ENCODE results near the gene PRTFDC1.

PRTFDC1 gene

GRCh38 chr10:24900888-24901685, 51.3 kb downstream of the PRTFDC1 start:
- DNase-seq = no peak

- DNase-seq = no peak
These were observed 52.8 kb downstream of the PRTFDC1 start for GRCh38 chr10:24899571-24899970.

DNA sequence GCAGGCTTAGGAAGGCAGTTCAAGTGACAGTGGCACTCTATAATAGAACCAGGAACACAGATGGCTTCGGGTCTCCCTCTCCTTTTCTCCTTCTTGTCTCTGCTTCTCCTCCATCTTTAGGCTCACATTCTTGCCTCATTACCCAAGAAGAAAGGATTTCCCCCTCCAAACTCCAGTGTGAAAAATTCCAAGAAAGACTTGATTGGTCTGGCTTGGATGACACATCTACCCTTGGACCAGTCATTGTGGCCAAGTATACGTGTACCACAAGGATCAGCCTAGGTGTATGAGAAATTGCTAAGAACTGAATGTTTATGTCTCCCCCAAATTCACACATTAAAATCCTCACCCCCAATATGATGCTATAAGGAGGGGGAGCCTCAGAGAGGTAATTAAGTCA, 53.9 kb downstream of the PRTFDC1 start:
- DNase-seq = no peak

DNA sequence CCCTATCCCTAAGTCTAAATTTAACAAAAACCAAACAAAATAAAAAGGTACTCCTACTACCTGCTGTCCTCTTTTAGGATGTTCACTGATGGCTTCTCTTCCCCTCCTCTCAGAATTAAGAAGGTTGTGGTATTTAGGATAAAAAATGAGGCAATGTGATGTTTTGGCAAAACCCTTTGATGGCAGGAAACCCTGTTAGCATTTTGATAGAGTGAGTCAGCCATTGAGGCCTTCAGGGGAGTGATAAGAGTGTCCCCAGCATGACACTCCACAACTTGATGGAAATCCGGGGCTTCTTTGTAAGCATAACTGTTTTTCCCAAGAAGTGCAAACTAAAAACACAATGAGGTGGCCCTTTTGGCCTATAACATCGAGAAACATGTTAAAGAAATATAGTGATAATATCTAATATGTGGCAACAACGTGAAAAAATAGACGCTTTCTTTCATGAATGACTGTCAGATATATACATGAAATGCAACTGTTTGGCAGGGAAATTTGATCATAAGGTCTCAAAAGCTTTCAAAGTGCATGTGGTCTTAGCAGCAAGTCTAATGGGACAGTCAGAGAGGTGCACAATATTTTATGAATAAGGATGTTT, 55.0 kb downstream of the PRTFDC1 start:
- DNase-seq = no peak

GRCh38 chr10:24894728-24895127, 57.7 kb downstream of the PRTFDC1 start:
- no peak for DNase-seq

GRCh38 chr10:24894309-24894708, 58.1 kb downstream of the PRTFDC1 start:
- no peak for DNase-seq

- DNase-seq = no peak
These were observed 59.3 kb downstream of the PRTFDC1 start for GRCh38 chr10:24893127-24893526.

- DNase-seq = no peak
These were observed 60.6 kb downstream of the PRTFDC1 start for GRCh38 chr10:24891823-24892222.

DNA sequence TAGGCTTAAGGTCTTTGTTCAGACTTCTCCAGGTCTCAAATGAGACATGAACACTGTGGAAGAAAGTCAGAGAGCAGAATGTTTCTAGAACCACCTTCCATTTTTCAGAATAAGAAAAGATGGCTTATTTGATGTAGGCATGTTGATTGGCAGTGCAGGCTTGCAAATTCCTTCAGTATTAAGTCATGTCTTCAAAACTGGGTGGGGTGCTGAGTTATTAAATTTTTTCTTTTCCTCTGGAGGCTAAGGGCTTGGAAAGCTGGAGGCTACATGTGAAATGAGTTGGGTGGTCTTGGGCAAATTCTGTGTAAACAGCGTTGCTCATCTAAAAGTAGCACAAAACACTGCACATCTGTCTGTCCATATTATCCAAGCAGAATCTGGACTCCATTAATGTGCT, 62.8 kb downstream of the PRTFDC1 start:
- no peak for DNase-seq

DNA sequence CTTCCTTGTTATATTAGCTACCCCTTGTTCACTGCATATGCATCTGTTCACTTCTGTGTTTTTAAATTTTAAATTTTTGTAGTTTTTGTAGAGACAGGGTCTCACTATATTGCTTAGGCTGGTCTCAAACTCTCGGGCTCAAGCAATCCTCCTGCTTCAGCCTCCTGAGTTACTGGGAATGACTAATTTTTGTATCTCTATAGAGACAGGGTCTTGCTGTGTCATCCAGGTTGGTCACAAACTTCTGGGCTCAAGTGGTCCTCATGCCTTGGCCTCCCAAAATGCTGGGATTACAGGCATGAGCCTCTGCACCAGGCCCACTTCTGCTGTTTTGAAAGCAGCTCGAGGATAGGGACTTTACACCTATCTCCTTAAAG, 64.6 kb downstream of the PRTFDC1 start:
- DNase-seq = no peak

GRCh38 chr10:24886290-24886680, 66.1 kb downstream of the PRTFDC1 start:
- no peak for DNase-seq

GRCh38 chr10:24885551-24886289, 66.7 kb downstream of the PRTFDC1 start:
- DNase-seq = no peak

DNA sequence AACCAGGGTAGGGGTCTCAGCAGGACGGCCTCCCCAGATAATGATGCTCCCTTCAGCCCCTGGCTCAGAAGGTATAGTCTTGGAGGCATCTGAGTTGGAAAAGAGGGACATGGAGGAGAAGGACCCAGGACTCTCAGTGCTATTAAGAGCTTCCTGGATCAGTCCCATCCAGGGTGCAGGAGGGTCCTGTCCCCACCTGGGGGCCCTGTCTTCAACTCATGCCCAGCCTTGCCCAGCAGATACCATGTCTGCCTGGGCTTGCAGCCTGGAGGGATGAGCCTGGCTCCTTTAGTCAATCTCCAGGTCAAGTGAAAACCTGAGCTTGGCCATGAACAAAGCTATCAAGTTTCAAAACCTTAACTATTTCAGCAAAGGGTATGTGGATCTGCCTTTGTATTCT, 67.6 kb downstream of the PRTFDC1 start:
- no peak for DNase-seq

DNA sequence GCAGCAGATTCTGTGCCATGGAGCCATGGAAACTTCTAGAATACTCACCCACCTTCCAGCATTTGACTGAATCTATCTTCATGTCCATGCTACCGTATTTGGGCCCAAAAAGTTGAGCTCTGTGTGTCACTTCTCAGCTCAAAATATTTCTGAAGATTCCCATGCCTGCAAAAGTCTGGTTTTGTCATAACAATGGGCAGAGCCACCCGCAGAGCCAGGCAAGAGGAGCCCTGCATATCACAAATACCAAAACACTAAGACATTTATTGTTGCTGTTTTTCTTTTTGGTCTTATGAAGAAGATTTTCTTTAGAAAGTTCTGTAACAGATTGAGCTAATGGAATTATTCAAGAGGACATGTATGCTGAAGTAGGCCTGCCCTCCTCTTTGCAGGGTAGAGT, 68.1 kb downstream of the PRTFDC1 start:
- no peak for DNase-seq

DNA sequence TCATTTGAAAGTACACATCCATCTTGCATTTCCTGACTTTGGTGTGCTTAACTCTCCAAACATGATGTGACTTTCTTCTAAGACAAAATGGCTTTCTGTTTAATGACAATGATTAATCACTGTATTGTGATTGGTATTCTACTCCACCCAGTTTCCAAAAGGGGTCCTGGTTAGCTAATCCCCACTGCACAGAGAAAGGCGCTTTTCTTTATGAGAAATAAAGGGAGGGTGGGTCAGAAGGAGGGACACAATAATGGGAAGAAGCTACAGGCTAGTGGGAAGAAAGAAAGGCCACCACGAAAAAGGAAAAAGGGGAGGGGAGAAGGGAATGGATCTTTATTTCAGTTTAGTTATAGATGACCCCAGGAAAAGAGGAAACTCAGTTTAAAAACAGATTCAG, 69.2 kb downstream of the PRTFDC1 start:
- no peak for DNase-seq

DNA sequence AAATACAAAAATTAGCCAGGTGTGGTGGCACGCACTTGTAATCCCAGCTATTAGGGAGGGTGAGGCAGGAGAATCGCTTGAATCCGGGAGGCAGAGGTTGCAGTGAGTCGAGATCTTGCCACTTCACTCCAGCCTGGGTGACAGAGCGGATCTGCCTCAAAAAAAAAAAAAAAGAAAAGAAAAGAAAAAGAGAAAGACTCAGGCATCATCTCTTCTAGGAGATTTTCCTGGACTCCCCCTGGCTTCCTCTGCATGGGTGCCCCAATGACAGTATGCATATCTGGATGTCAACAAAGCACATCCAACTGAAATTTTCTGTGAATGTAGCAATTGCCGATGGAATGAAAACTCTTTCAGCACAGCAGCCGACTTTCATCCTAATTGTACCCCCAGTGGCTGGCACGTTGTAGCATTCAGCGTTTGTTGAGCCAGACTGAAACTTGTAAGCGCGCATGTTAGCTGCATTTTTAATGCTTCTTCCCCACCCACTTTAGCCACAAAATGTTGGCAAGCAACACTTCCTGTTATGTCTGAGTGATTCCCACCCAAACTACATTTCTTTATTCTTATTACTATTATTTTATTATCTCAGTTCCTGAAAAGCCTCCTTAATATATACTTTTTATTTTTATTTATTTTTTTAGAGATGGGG, 70.2 kb downstream of the PRTFDC1 start:
- no peak for DNase-seq

GRCh38 chr10:24879861-24880260, 72.5 kb downstream of the PRTFDC1 start:
- no peak for DNase-seq

- DNase-seq = no peak
These were observed 78.3 kb downstream of the PRTFDC1 start for GRCh38 chr10:24874133-24874532.

GRCh38 chr10:24873281-24873683, 79.1 kb downstream of the PRTFDC1 start:
- DNase-seq = no peak

DNA sequence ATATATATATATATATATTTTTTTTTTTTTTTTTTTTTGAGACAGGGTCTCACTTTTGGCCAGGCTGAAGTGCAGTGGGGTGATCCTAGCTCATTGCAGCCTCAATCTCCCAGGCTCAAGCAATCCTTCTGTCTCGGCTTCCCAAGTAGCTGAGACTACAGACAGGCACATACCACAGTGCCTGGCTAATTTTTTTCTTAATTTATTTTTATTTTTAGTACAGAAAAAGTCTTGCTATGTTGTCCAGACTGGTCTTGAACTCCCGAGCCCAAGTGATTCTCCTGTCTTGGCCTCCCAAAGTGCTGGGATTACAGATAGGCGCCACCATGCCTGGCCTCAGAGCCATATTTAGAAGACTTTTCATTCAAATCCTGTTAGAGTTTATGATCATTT, 79.6 kb downstream of the PRTFDC1 start:
- DNase-seq = no peak

DNA sequence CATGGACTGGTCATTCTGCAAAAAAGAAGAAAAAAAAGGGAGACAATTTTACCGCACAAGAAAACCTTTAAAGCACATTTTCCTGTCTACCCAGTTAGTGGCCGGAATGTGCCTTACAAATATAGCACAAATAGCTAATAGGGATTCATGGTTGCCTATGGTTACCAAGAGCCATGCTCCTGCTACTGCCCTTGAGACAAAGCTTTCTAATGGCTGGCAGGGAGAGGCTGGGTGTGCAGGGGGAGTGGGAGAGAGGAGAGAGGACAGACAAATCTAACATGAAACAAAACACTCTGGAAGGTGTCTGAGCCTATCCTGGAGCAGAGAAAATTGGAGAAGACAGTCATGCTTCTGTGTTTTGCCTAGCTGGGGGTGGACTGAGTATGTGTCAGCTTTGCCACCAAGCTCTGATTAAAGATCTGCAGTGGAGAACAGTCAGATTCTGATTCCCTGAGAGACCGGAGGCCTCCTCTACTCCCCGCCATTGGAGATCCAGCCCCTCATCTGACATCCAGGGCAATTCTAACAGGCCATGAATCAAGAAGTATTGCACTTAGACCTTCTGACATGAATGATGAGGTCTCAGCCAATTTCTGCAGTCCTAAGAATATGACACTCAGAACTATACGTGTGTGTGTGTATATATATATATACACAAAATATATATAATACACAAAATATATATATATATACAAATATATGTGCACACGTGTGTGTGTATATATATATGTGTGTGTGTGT, 80.2 kb downstream of the PRTFDC1 start:
- DNase-seq = no peak

- DNase-seq = no peak
These were observed 81.1 kb downstream of the PRTFDC1 start for GRCh38 chr10:24871011-24871935.

Measured in activated CD4-positive, CD25-positive, alpha-beta regulatory T cell (primary cell).